Esophagus mucosa (tissue), 1 donor: Measurements from ENCODE around the gene VRK3. TPM values are rescaled to one million over a fixed set of nuclear protein-coding genes. Genes with fewer than 3 reads are reported as not detected.
"Not testable (repeated sequence)": the region's sequence is repeated elsewhere in the genome, so short reads cannot be mapped to it uniquely, and the experiment has no call there.

Experiments
- ATAC-seq: fragments of 200-7000 bp; cut with Tn5 transposase; one replicate; pipeline ENCODE4 v1.9.1; 2020
- total RNA-seq: library from RNA; stranded (reverse); gene quantifications from one replicate; pipeline ENCODE4 v1.2.4, GENCODE V29; 2023
- donor health status: DM: yes; HTN: yes; CAD: no.

VRK3 gene
- total RNA-seq, result 20.3 TPM

GRCh38 chr19:50025022-50025793 is at the start of gene VRK3:
TSS of gene VRK3 (minus strand) at chr19:50025372. CDS start at chr19:50016162, 9,210 bp downstream.
- peak; percentile 98 for ATAC-seq

- not testable (repeated sequence) for ATAC-seq
These were observed 43.2 kb upstream of the VRK3 start for GRCh38 chr19:50068382-50068781.

GRCh38 chr19:50067575-50067974 is 42.4 kb upstream of the VRK3 start:
- ATAC-seq, result peak; percentile 20

GRCh38 chr19:50065938-50066337 is 40.8 kb upstream of the VRK3 start:
- ATAC-seq, result no peak

GRCh38 chr19:50061650-50062049 is 36.5 kb upstream of the VRK3 start:
- no peak for ATAC-seq

- ATAC-seq, result no peak
These were observed 34.9 kb upstream of the VRK3 start for GRCh38 chr19:50060107-50060506.

GRCh38 chr19:50059045-50059444 is 33.9 kb upstream of the VRK3 start:
- ATAC-seq, result no peak

GRCh38 chr19:50058425-50058824 is 33.3 kb upstream of the VRK3 start:
- ATAC-seq, result no peak

- no peak for ATAC-seq
These were observed 27.9 kb upstream of the VRK3 start for GRCh38 chr19:50053119-50053518.

GRCh38 chr19:50051964-50052363 is 26.8 kb upstream of the VRK3 start:
- ATAC-seq, result no peak

- not testable (repeated sequence) for ATAC-seq
These were observed 26.2 kb upstream of the VRK3 start for GRCh38 chr19:50051228-50051895.

GRCh38 chr19:50050406-50051227 is 25.4 kb upstream of the VRK3 start:
- ATAC-seq, result peak; percentile 85

GRCh38 chr19:50047671-50048070 is 22.5 kb upstream of the VRK3 start:
- ATAC-seq, result no peak

- ATAC-seq, result no peak
These were observed 21.7 kb upstream of the VRK3 start for GRCh38 chr19:50046649-50047503.

- ATAC-seq, result no peak
These were observed 19.8 kb upstream of the VRK3 start for GRCh38 chr19:50044922-50045321.

- ATAC-seq, result no peak
These were observed 18.8 kb upstream of the VRK3 start for GRCh38 chr19:50043967-50044366.

- ATAC-seq, result no peak
These were observed 17.3 kb upstream of the VRK3 start for GRCh38 chr19:50042363-50043024.

- ATAC-seq, result no peak
These were observed 15.8 kb upstream of the VRK3 start for GRCh38 chr19:50040967-50041366.

- peak; percentile 40 for ATAC-seq
These were observed 14.8 kb upstream of the VRK3 start for GRCh38 chr19:50039968-50040367.

- peak; percentile 94 for ATAC-seq
These were observed 11.7 kb upstream of the VRK3 start for GRCh38 chr19:50036908-50037307.

GRCh38 chr19:50030937-50031336 is 5.8 kb upstream of the VRK3 start:
- ATAC-seq, result no peak

- no peak for ATAC-seq
These were observed 5.1 kb upstream of the VRK3 start for GRCh38 chr19:50030225-50030624.
